ENCODE data around the gene DLG2. TPM values are rescaled to one million over a fixed set of nuclear protein-coding genes. Genes with fewer than 3 reads are reported as not detected.

The DLG2 gene
- total RNA-seq, 2 donors from 2014 or later: 3.8 to 16.4 TPM

DNA sequence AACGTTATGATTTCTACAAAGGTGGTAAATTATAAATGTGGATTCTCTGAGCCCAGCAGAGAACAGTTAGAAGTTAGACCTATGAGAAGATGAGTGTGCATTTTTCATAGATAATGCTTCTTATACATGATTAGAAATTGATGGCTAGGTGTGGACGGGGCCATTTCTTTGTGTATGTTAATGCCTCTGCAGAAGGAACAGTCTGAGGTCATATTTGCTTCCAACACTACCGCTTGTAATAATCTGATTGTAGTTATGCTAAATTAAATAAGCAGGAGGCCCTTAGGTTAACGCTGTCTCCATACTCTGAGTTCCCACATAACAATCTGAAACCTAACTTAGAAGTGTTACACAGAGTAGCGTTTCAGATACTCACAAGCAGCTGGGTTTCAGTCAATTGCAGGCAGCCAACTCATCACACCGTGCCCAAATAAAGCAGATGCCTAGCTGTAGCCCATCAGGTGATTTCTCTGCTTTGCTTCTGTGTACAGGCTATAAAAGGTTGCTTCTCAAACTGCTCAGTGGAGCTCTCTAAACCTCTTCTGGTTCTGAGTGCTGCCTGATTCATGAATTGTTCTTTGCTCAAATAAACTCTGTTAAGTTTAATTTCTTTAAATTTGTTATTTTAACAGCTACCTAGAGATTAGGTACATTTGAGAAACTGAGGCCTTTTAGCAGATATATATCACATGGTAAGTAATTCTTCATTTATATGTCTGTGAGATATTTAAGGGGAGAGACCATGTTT, 1702.2 kb downstream of the DLG2 start:
- Histone ChIP-seq H3K36me3 (no peaks in the 10 kb centered on the region), H3K4me1 (ENCODE audit: control insufficient read depth in 1 of 2, low read depth in 2 of 2) (no peaks in the 10 kb centered on the region), H3K27ac (no peak overlapping the region), H3K9me3 (no peaks in the 10 kb centered on the region), H3K27me3 (replicated peaks; ENCODE audit: insufficient read depth) (no peaks in the 10 kb centered on the region), H3K4me3 (no peak overlapping the region)
- no peak for DNase-seq (ENCODE audit: low spot score)
- no peak for ATAC-seq (ENCODE audit: insufficient number of reproducible peaks, low FRiP score, low read depth)
- TF ChIP-seq CTCF (IDR thresholded peaks at IDR 0.05): no peak

DNA sequence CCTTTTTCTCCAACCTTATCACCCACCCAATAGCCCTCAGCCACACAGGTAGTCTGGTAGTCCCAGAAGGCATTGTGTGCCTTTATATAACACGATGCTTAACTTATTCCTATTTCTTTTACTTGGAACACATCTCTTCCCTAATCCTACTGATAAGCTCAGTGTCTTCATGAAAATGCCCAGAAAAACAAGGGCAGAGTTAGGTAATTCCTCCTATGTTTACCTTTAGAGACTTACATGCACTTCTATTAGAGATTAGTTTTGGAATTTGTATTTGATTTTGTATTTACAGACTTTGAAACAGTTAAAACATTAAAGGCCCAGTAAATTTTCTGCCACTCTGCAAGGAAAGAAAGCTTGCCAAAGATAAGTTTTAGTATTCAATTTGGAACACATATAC, 1703.2 kb downstream of the DLG2 start:
- DNase-seq (ENCODE audit: low spot score) (no peak), ATAC-seq (ENCODE audit: insufficient number of reproducible peaks, low FRiP score, low read depth) (no peak)
- no peak for TF ChIP-seq CTCF (IDR thresholded peaks at IDR 0.05)
- H3K9me3 ChIP-seq: no peaks in the 10 kb centered on the region
- no peak overlapping the region for H3K4me3 ChIP-seq
- no peaks in the 10 kb centered on the region for H3K36me3 ChIP-seq
- H3K4me1 ChIP-seq (ENCODE audit: control insufficient read depth in 1 of 2, low read depth in 2 of 2): peaks cover 6 to 8% of the 10 kb centered on the region in 2 donors
- H3K27me3 ChIP-seq (replicated peaks; ENCODE audit: insufficient read depth): no peaks in the 10 kb centered on the region
- no peak overlapping the region for H3K27ac ChIP-seq

DNA sequence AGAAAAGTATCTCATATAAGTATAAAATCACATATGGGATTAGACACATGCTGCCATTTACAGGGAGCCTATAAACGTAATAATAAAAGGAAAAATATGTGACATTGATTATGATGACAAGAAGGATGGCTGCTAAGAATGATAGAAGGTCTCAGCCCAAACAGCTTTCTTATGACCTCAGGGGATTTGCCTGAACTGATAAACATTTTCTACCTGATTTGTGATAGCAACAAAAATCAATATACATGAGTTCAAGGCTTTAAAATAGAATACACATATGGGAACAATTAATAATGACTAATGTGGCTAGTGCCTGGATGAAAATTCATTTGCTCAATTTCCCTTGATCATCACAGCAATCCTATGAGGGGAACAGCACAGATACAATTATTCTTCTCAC, 1704.2 kb downstream of the DLG2 start:
- Histone ChIP-seq H3K4me1 (ENCODE audit: control insufficient read depth in 1 of 2, low read depth in 2 of 2) (peaks cover 9 to 18% of the 10 kb centered on the region in 2 donors), H3K27ac (no peak overlapping the region), H3K4me3 (no peak overlapping the region), H3K36me3 (no peaks in the 10 kb centered on the region), H3K27me3 (replicated peaks; ENCODE audit: insufficient read depth) (no peaks in the 10 kb centered on the region), H3K9me3 (no peaks in the 10 kb centered on the region)
- DNase-seq (ENCODE audit: low spot score) (no peak), ATAC-seq (ENCODE audit: insufficient number of reproducible peaks, low FRiP score, low read depth) (no peak)
- TF ChIP-seq CTCF (IDR thresholded peaks at IDR 0.05): no peak

DNA sequence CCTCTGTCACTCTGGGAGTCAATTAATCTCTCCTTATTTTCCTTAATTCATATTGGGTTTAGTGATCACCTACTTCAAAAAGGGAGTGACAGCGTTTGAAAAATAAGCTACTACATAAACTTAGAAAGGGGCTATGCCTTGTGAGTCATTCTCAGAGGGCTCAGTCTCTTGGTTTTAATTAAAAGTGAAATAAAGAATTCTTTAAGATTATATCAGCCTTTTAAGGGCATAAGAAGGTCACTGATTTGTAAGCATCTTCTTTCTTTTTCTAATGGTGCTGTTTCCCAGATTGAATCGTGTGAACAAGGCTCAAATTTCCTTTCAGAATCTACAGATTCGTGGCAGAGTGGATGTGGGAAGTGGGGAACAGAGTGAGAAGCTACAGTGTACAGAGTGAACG, 1704.8 kb downstream of the DLG2 start:
- no peak for TF ChIP-seq CTCF (IDR thresholded peaks at IDR 0.05)
- H3K4me1 ChIP-seq (ENCODE audit: control insufficient read depth in 1 of 2, low read depth in 2 of 2): peaks cover 9 to 20% of the 10 kb centered on the region in 2 donors
- H3K4me3 ChIP-seq: no peak overlapping the region
- DNase-seq (ENCODE audit: low spot score) (no peak), ATAC-seq (ENCODE audit: insufficient number of reproducible peaks, low FRiP score, low read depth) (no peak)
- no peaks in the 10 kb centered on the region for H3K36me3 ChIP-seq
- H3K27ac ChIP-seq: no peak overlapping the region
- H3K9me3 ChIP-seq: no peaks in the 10 kb centered on the region
- H3K27me3 ChIP-seq (replicated peaks; ENCODE audit: insufficient read depth): no peaks in the 10 kb centered on the region

GRCh38 chr11:83921447-83922192, 1705.5 kb downstream of the DLG2 start:
- no peaks in the 10 kb centered on the region for H3K36me3 ChIP-seq
- DNase-seq (ENCODE audit: low spot score): no peak
- ATAC-seq (ENCODE audit: insufficient number of reproducible peaks, low FRiP score, low read depth): no peak

More at GRCh38 chr11:83921447-83922192, 1705.5 kb downstream of the DLG2 start:
- no peak for TF ChIP-seq CTCF (IDR thresholded peaks at IDR 0.05)
- Histone ChIP-seq H3K27me3 (replicated peaks; ENCODE audit: insufficient read depth) (no peaks in the 10 kb centered on the region), H3K9me3 (no peaks in the 10 kb centered on the region), H3K4me1 (ENCODE audit: control insufficient read depth in 1 of 2, low read depth in 2 of 2) (peaks cover 9 to 20% of the 10 kb centered on the region in 2 donors), H3K4me3 (no peak overlapping the region), H3K27ac (no peak overlapping the region)

All from thoracic aorta (tissue), 2 donors.